ENCODE results near the gene PCID2. TPM values are rescaled to one million over a fixed set of nuclear protein-coding genes. Genes with fewer than 3 reads are reported as not detected.

PCID2 gene
- total RNA-seq, 1 experiment from 2014 or later = 39.7 TPM

- Histone ChIP-seq H3K27me3 (ENCODE audit: control insufficient read depth, insufficient read depth, low read length) (no peaks in the 10 kb centered on the region), H3K9me3 (ENCODE audit: control insufficient read depth, insufficient read depth, low read depth, low read length) (no peaks in the 10 kb centered on the region), H3K27ac (ENCODE audit: low read length) (peak overlapping the region; percentile 84; the same call in 1 of the 2 replicates), H3K4me3 (ENCODE audit: low read depth in 2 of 2, low read length in 2 of 2) (peak overlapping the region; percentile 77 to 82), H3K4me1 (ENCODE audit: control insufficient read depth, insufficient read depth, low read length) (peaks cover 20% of the 10 kb centered on the region), H3K36me3 (ENCODE audit: control insufficient read depth, insufficient read depth, low read length) (peaks cover 4% of the 10 kb centered on the region)
- intact Hi-C loops (cut with micrococcal nuclease; ENCODE audit: unreplicated experiment) = no loop called here
- no peak for ATAC-seq
- ChIA-PET CTCF (no interaction called here), POLR2A (interaction anchor here (0.5 kb wide), 1 partner anchor 1681 kb away, joined by 3 read pairs; no protein-coding TSS in a partner anchor)
- in situ Hi-C loops (cut with HindIII; ENCODE audit: low pct_unique_long_range_greater_than_20kb, low sequenced_read_pairs) = no loop called here
- no peak for TF ChIP-seq TCF7L2 (IDR thresholded peaks at IDR 0.05; ENCODE audit: low read depth, low read length)
- DNase-seq (ENCODE audit: low read depth, low spot score) = no peak
- TSS peak; percentile 86 for BruUV-seq (replicated peaks)
Measured at GRCh38 chr13:113210833-113211232, 2.4 kb upstream of the PCID2 start.

GRCh38 chr13:113209759-113210421 is 1.4 kb upstream of the PCID2 start:
- Histone ChIP-seq H3K36me3 (ENCODE audit: control insufficient read depth, insufficient read depth, low read length) (peaks cover 4% of the 10 kb centered on the region), H3K4me3 (ENCODE audit: low read depth in 2 of 2, low read length in 2 of 2) (peak overlapping the region; percentile 77 to 82), H3K27me3 (ENCODE audit: control insufficient read depth, insufficient read depth, low read length) (no peaks in the 10 kb centered on the region), H3K27ac (ENCODE audit: low read length) (peak overlapping the region; percentile 84), H3K4me1 (ENCODE audit: control insufficient read depth, insufficient read depth, low read length) (peaks cover 19% of the 10 kb centered on the region; the same call in 1 of the 2 replicates), H3K9me3 (ENCODE audit: control insufficient read depth, insufficient read depth, low read depth, low read length) (no peaks in the 10 kb centered on the region)
- CTCF ChIA-PET = no interaction called here
- DNase-seq (ENCODE audit: low read depth, low spot score) (no peak), ATAC-seq (peak; percentile 39)
- TF ChIP-seq, protein P1, sequence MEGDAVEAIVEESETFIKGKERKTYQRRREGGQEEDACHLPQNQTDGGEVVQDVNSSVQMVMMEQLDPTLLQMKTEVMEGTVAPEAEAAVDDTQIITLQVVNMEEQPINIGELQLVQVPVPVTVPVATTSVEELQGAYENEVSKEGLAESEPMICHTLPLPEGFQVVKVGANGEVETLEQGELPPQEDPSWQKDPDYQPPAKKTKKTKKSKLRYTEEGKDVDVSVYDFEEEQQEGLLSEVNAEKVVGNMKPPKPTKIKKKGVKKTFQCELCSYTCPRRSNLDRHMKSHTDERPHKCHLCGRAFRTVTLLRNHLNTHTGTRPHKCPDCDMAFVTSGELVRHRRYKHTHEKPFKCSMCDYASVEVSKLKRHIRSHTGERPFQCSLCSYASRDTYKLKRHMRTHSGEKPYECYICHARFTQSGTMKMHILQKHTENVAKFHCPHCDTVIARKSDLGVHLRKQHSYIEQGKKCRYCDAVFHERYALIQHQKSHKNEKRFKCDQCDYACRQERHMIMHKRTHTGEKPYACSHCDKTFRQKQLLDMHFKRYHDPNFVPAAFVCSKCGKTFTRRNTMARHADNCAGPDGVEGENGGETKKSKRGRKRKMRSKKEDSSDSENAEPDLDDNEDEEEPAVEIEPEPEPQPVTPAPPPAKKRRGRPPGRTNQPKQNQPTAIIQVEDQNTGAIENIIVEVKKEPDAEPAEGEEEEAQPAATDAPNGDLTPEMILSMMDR (IDR thresholded peaks at IDR 0.05) = no peak
- in situ Hi-C loops (cut with HindIII; ENCODE audit: low pct_unique_long_range_greater_than_20kb, low sequenced_read_pairs) (no loop called here), intact Hi-C loops (cut with micrococcal nuclease; ENCODE audit: unreplicated experiment) (no loop called here)
- BruUV-seq (replicated peaks) = no TSS peak
- POLR2A ChIA-PET = no interaction called here

DNA sequence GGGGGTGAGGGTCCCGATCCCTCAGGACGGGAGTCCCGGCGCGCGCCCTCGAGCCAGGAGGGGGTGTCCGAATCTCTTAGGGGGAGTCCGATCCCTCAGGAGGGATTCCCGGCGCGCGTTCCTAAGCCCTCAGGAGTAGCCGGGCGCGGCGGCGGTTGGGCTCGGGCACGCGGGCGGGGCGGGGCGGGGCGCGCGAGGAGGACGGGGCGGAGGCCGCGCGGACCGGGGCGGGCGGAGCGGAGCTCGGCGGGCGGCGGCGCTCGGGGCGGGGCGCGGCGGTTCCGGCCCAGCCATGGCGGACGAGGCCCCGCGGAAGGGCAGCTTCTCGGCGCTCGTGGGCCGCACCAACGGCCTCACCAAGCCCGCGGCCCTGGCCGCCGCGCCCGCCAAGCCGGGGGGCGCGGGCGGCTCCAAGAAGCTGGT is 878 bp upstream of the PCID2 start, which contains the start of gene CUL4A:
CUL4A (plus strand) TSS at position 278 of the 423 bp plus-strand sequence; CDS start at position 293, 15 bp downstream.
- H3K27ac ChIP-seq (ENCODE audit: low read length) = peak within 1 kb of the TSS; percentile 84
- peak within 1 kb of the TSS; percentile 82 to 88 for H3K4me3 ChIP-seq (ENCODE audit: low read depth in 2 of 2, low read length in 2 of 2)
- peaks cover 19% of the 10 kb centered on the region; the same call in 1 of the 2 replicates for H3K4me1 ChIP-seq (ENCODE audit: control insufficient read depth, insufficient read depth, low read length)
- ChIA-PET CTCF (no interaction called here), POLR2A (no interaction called here)
- ATAC-seq (peak; percentile 86), DNase-seq (ENCODE audit: low read depth, low spot score) (no peak)
- peaks cover 4% of the 10 kb centered on the region for H3K36me3 ChIP-seq (ENCODE audit: control insufficient read depth, insufficient read depth, low read length)
- intact Hi-C loops (cut with micrococcal nuclease; ENCODE audit: unreplicated experiment) (no loop called here), in situ Hi-C loops (cut with HindIII; ENCODE audit: low pct_unique_long_range_greater_than_20kb, low sequenced_read_pairs) (no loop called here)
- BruUV-seq (replicated peaks) = no TSS peak
- H3K27me3 ChIP-seq (ENCODE audit: control insufficient read depth, insufficient read depth, low read length) = no peaks in the 10 kb centered on the region
- no peaks in the 10 kb centered on the region for H3K9me3 ChIP-seq (ENCODE audit: control insufficient read depth, insufficient read depth, low read depth, low read length)
- TF ChIP-seq, protein P2, sequence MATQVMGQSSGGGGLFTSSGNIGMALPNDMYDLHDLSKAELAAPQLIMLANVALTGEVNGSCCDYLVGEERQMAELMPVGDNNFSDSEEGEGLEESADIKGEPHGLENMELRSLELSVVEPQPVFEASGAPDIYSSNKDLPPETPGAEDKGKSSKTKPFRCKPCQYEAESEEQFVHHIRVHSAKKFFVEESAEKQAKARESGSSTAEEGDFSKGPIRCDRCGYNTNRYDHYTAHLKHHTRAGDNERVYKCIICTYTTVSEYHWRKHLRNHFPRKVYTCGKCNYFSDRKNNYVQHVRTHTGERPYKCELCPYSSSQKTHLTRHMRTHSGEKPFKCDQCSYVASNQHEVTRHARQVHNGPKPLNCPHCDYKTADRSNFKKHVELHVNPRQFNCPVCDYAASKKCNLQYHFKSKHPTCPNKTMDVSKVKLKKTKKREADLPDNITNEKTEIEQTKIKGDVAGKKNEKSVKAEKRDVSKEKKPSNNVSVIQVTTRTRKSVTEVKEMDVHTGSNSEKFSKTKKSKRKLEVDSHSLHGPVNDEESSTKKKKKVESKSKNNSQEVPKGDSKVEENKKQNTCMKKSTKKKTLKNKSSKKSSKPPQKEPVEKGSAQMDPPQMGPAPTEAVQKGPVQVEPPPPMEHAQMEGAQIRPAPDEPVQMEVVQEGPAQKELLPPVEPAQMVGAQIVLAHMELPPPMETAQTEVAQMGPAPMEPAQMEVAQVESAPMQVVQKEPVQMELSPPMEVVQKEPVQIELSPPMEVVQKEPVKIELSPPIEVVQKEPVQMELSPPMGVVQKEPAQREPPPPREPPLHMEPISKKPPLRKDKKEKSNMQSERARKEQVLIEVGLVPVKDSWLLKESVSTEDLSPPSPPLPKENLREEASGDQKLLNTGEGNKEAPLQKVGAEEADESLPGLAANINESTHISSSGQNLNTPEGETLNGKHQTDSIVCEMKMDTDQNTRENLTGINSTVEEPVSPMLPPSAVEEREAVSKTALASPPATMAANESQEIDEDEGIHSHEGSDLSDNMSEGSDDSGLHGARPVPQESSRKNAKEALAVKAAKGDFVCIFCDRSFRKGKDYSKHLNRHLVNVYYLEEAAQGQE (IDR thresholded peaks at IDR 0.05; ENCODE audit: insufficient read depth in 1 of 2, low read depth in 2 of 2, low read length in 1 of 2) = no peak
- peak; percentile 22; the same call in 1 of the 2 replicates for TF ChIP-seq SIN3A (IDR thresholded peaks at IDR 0.05; ENCODE audit: borderline replicate concordance, insufficient read depth, low read depth, low read length)
